IMR-90 (cell line): ENCODE data around the gene PDXDC1. TPM values are rescaled to one million over a fixed set of nuclear protein-coding genes. Genes with fewer than 3 reads are reported as not detected.

ENCODE experiments used
- ATAC-seq: fragments of 200-7000 bp; cut with Tn5 transposase; 2 replicates; pipeline ENCODE4 v1.9.1; 2020; ENCODE audit warnings: low read depth, mild to moderate bottlenecking, moderate library complexity
- BruUV-seq: library from RNA; stranded (reverse); fragments of 400-500 nt; replicated peaks from 2 replicates; lab custom pipeline; 2021; lab: Mats Ljungman, UMichigan
- CTCF ChIA-PET: fragments of 300-600 bp; formaldehyde crosslinking; extraction: SDS; loops from one replicate; lab custom pipeline; 2021; ENCODE audit warnings: antibody characterized with exemption; lab: Yijun Ruan, JAX
- POLR2A ChIA-PET: fragments of 300-600 bp; sonication (Branson Sonifier 250); formaldehyde crosslinking; loops from one replicate; lab custom pipeline; 2022; ENCODE audit warnings: antibody characterized with exemption; ENCODE audit not compliant: unreplicated experiment; lab: Charles Lee
- DNase-seq: peaks from one replicate; pipeline ENCODE4 v3.0.0; 2013
- H2AFZ ChIP-seq: replicated peaks from 2 replicates; pipeline ENCODE3; 2013; ENCODE audit warnings: low read length, mild to moderate bottlenecking; ENCODE audit not compliant: poor library complexity
- H2AK5ac ChIP-seq: 2 replicates; pipeline ENCODE4 v1.6.1; 2013; ENCODE audit warnings: low read depth, low read length, inconsistent platforms
- H2AK9ac ChIP-seq: replicated peaks from 2 replicates; pipeline ENCODE3; 2013; ENCODE audit warnings: mild to moderate bottlenecking, low read depth, low read length, moderate library complexity; ENCODE audit not compliant: poor library complexity
- H2BK120ac ChIP-seq: 2 replicates; pipeline ENCODE4 v1.6.1; 2013; ENCODE audit warnings: low read depth, low read length, inconsistent platforms
- H2BK15ac ChIP-seq: 3 replicates; pipeline ENCODE4 v1.6.1; 2013; ENCODE audit warnings: low read depth, low read length, inconsistent platforms
- H2BK20ac ChIP-seq: 2 replicates; pipeline ENCODE4 v1.6.1; 2013; ENCODE audit warnings: low read depth, mild to moderate bottlenecking, inconsistent platforms, low read length, moderate library complexity
- H2BK5ac ChIP-seq: 2 replicates; pipeline ENCODE4 v1.6.1; 2013; ENCODE audit warnings: mild to moderate bottlenecking, low read depth, low read length, inconsistent platforms; ENCODE audit not compliant: poor library complexity, severe bottlenecking
- H3K14ac ChIP-seq: replicated peaks from 2 replicates; pipeline ENCODE4 v1.6.1; 2013; ENCODE audit warnings: low read depth, low read length, inconsistent platforms
- H3K18ac ChIP-seq: 2 replicates; pipeline ENCODE4 v1.6.1; 2013; ENCODE audit warnings: low read depth, low read length, control low read depth
- H3K23ac ChIP-seq: 2 replicates; pipeline ENCODE4 v1.6.1; 2013; ENCODE audit warnings: low read depth, low read length, inconsistent platforms
- H3K27ac ChIP-seq: 2 replicates; pipeline ENCODE4 v1.5.1; 2013; ENCODE audit warnings: mild to moderate bottlenecking, control low read depth, low read length; ENCODE audit not compliant: insufficient read depth
- H3K27me3 ChIP-seq: 2 replicates; pipeline ENCODE4 v1.6.1; 2013; ENCODE audit warnings: low read length; ENCODE audit not compliant: control insufficient read depth, insufficient read depth
- H3K36me3 ChIP-seq: 2 replicates; pipeline ENCODE4 v1.6.1; 2013; ENCODE audit warnings: low read length, mixed read lengths; ENCODE audit not compliant: control insufficient read depth, insufficient read depth
- H3K4ac ChIP-seq: 2 replicates; pipeline ENCODE4 v1.6.1; 2013; ENCODE audit warnings: low read depth, low read length, inconsistent platforms
- H3K4me1 ChIP-seq: 2 replicates; pipeline ENCODE4 v1.6.1; 2013; ENCODE audit warnings: low read length, mixed read lengths; ENCODE audit not compliant: control insufficient read depth, insufficient read depth
- H3K4me2 ChIP-seq: 2 replicates; pipeline ENCODE4 v1.6.1; 2013; ENCODE audit warnings: low read depth, mild to moderate bottlenecking, control low read depth, low read length, moderate library complexity
- H3K4me3 ChIP-seq: 2 replicates; pipeline ENCODE4 v1.5.1; 2013; ENCODE audit warnings: low read depth, mild to moderate bottlenecking, control low read depth, low read length, moderate library complexity; ENCODE audit not compliant: insufficient read depth
- H3K56ac ChIP-seq: 2 replicates; pipeline ENCODE4 v1.6.1; 2013; ENCODE audit warnings: low read length, inconsistent platforms; ENCODE audit not compliant: insufficient read depth; ENCODE audit errors: extremely low read depth
- H3K79me1 ChIP-seq, 2 experiments: 2 replicates each; pipeline ENCODE4 v1.6.1; 2013; ENCODE audit warnings: low read length in 2 of 2, inconsistent platforms in 1 of 2, low read depth in 1 of 2
- H3K9ac ChIP-seq: 2 replicates; pipeline ENCODE4 v1.6.1; 2013; ENCODE audit warnings: low read depth, low read length, control low read depth
- H3K9me1 ChIP-seq: 2 replicates; pipeline ENCODE4 v1.6.1; 2013; ENCODE audit warnings: low read length, inconsistent platforms; ENCODE audit not compliant: insufficient read depth
- H3K9me3 ChIP-seq: 2 replicates; pipeline ENCODE4 v1.6.1; 2013; ENCODE audit warnings: low read length; ENCODE audit not compliant: control insufficient read depth, insufficient read depth
- H4K20me1 ChIP-seq: 2 replicates; pipeline ENCODE4 v1.6.1; 2013; ENCODE audit warnings: low read length, inconsistent platforms; ENCODE audit not compliant: insufficient read depth
- H4K5ac ChIP-seq: 2 replicates; pipeline ENCODE4 v1.6.1; 2013; ENCODE audit warnings: mild to moderate bottlenecking, low read depth, low read length, control low read depth
- H4K8ac ChIP-seq, 2 experiments: 2 replicates each; pipeline ENCODE4 v1.6.1; 2013; ENCODE audit warnings: low read depth in 2 of 2, low read length in 2 of 2, control low read depth in 1 of 2, inconsistent platforms in 1 of 2
- H4K91ac ChIP-seq: 2 replicates; pipeline ENCODE4 v1.6.1; 2013; ENCODE audit warnings: low read depth, low read length, inconsistent platforms; ENCODE audit not compliant: insufficient read depth
- BHLHE40 ChIP-seq: fragments of 150-350 bp; IDR thresholded peaks from 2 replicates; pipeline ENCODE4 v1.6.1; 2016; ENCODE audit warnings: mild to moderate bottlenecking, low read depth, low read length
- CEBPB ChIP-seq: IDR thresholded peaks from 2 replicates; pipeline ENCODE4 v1.6.1; 2012; ENCODE audit warnings: low read depth, low read length, improper control_type of control experiment
- CHD1 ChIP-seq: IDR thresholded peaks from 2 replicates; pipeline ENCODE4 v1.6.1; 2012; ENCODE audit warnings: low read depth, low read length, improper control_type of control experiment
- FOS ChIP-seq: fragments of 150-350 bp; IDR thresholded peaks from 2 replicates; pipeline ENCODE4 v1.6.1; 2016; ENCODE audit warnings: low read depth, low read length
- MAFK ChIP-seq: IDR thresholded peaks from 2 replicates; pipeline ENCODE4 v1.6.1; 2012; ENCODE audit warnings: low read depth, low read length, improper control_type of control experiment
- MAZ ChIP-seq: IDR thresholded peaks from 2 replicates; pipeline ENCODE4 v1.6.1; 2012; ENCODE audit warnings: low read depth, mild to moderate bottlenecking, low read length, improper control_type of control experiment, moderate library complexity, borderline replicate concordance
- MXI1 ChIP-seq: IDR thresholded peaks from 2 replicates; pipeline ENCODE4 v1.6.1; 2012; ENCODE audit warnings: low read depth, mild to moderate bottlenecking, low read length, moderate library complexity, borderline replicate concordance
- NFE2L2 ChIP-seq: fragments of 150-350 bp; IDR thresholded peaks from 2 replicates; pipeline ENCODE4 v1.6.1; 2016; ENCODE audit warnings: low read depth, mild to moderate bottlenecking, low read length
- POLR2A ChIP-seq: IDR thresholded peaks from 2 replicates; pipeline ENCODE4 v1.6.1; 2012; ENCODE audit warnings: mild to moderate bottlenecking, low read depth, low read length
- RAD21 ChIP-seq: IDR thresholded peaks from 2 replicates; pipeline ENCODE4 v1.6.1; 2012; ENCODE audit warnings: low read length, improper control_type of control experiment
- RCOR1 ChIP-seq: IDR thresholded peaks from 2 replicates; pipeline ENCODE4 v1.6.1; 2012; ENCODE audit warnings: mild to moderate bottlenecking, low read length, improper control_type of control experiment; ENCODE audit not compliant: insufficient replicate concordance
- RFX5 ChIP-seq: IDR thresholded peaks from 2 replicates; pipeline ENCODE4 v1.8.0; 2012; ENCODE audit warnings: low read depth, mild to moderate bottlenecking, low read length, moderate library complexity
- WGBS, 2 experiments: methylation state at CpG; one replicate each; pipeline versions ENCODE4 v1.1.5 to v1.1.7; 2013; ENCODE audit warnings: missing lambda C conversion rate in 2 of 2; ENCODE audit not compliant: insufficient read length in 1 of 2; ENCODE audit errors: extremely low coverage in 2 of 2; 5-methylcytosine and 5-hydroxymethylcytosine counted together
- dilution Hi-C: fragments of 300-500 bp; cut with HindIII; formaldehyde crosslinking; loops from one replicate; pipeline ENCODE4 v1.14.3; 2018; ENCODE audit warnings: low sequenced_read_pairs; ENCODE audit not compliant: unreplicated experiment
- in situ Hi-C: fragments of 300-500 bp; cut with MboI; formaldehyde crosslinking; loops from 3 replicates; pipeline ENCODE4 v1.14.3; 2019; ENCODE audit warnings: low sequenced_read_pairs, inconsistent platforms, mixed read lengths
- intact Hi-C: fragments of 100-400 bp; cut with micrococcal nuclease; formaldehyde crosslinking; loops from 2 replicates; pipeline ENCODE4 v1.10.0; 2022
- polyA plus RNA-seq, 3 experiments: library from polyadenylated mRNA; depleted of rRNA; stranded (reverse); fragments of >200 nt; gene quantifications; 2 replicates each; pipeline ENCODE4 v1.2.3, GENCODE V29; 2012; ENCODE audit warnings: low replicate concordance in 1 of 3
- total RNA-seq: library from RNA; depleted of rRNA; stranded (reverse); fragments of >200 nt; gene quantifications from 2 replicates; pipeline ENCODE4 v1.2.3, GENCODE V29; 2012
- TF ChIP-seq, protein P1 (sequence below): fragments of 150-350 bp; IDR thresholded peaks from 2 replicates; pipeline ENCODE4 v1.6.1; 2017; ENCODE audit warnings: mild to moderate bottlenecking, antibody characterized with exemption, low read length, low read depth
- TF ChIP-seq, protein P2 (sequence below): conservative IDR thresholded peaks from 2 replicates; pipeline ENCODE4 v1.5.1; 2012; ENCODE audit warnings: mild to moderate bottlenecking, low read depth, low read length, improper control_type of control experiment
- TF ChIP-seq, protein P3 (sequence below): fragments of 150-350 bp; IDR thresholded peaks from 2 replicates; pipeline ENCODE4 v1.6.1; 2016; ENCODE audit warnings: low read depth, mild to moderate bottlenecking, low read length, moderate library complexity, borderline replicate concordance

Gene PDXDC1
- total and polyA plus RNA-seq, 2 of the 4 experiments (the other 2 are of a cell fraction), result 68.7 to 117 TPM

DNA sequence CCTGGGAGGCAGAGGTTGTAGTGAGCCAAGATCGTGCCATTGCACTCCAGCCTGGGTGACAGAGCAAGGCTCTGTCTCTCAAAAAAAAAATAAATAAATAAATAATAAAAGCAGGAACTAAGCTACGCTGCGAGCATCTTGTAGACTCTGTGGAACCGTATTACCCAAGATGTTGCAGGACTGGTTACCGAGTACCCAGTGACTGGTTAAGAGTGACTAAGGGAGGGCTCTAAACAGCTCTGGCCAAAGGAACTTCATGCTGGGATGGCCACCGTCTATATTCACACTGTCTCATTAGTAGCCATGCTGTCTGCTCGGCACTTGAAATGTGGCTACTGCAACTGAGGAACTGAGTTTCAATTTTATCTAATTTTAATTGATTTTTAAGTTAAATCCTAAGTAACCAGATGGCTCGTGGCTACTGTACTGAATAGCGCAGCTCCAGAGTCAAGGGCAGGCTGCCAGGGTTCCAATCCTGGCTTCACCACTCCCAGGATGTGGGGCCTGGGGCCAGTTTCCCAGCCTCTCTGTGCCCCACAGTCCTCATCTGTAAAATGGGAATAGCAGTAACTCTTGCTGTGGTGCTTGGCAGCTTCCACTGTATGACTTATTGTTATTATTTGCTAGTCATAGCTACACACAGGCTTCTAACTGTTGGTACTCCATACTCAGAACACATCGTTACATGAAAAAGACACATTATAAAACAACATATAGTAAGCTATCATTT is 78.1 kb downstream of the PDXDC1 start:
- ChIA-PET POLR2A (no interaction called here), CTCF (no interaction called here)
- Histone ChIP-seq H4K8ac (no peak overlapping the region), H2AFZ (no peak overlapping the region), H3K27me3 (no peaks in the 10 kb centered on the region), H4K5ac (no peak overlapping the region), H3K4me3 (no peak overlapping the region), H3K4ac (no peak overlapping the region), H3K27ac (no peak overlapping the region), H3K9me3 (no peaks in the 10 kb centered on the region), H3K23ac (no peak overlapping the region), H3K56ac (no peak overlapping the region), H2BK20ac (no peak overlapping the region), H4K91ac (no peak overlapping the region), H3K9me1 (peaks cover 5% of the 10 kb centered on the region), H3K4me2 (no peak overlapping the region), H3K14ac (no peak overlapping the region), H2BK5ac (no peak overlapping the region), H2BK15ac (no peak overlapping the region), H2BK120ac (no peak overlapping the region), H3K18ac (no peak overlapping the region), H2AK9ac (no peak overlapping the region), H3K9ac (no peak overlapping the region), H3K36me3 (no peaks in the 10 kb centered on the region), H2AK5ac (no peak overlapping the region), H3K4me1 (peaks cover 5% of the 10 kb centered on the region; the same call in 1 of the 2 replicates), H3K79me1 (peaks cover 25 to 64% of the 10 kb centered on the region in 2 experiments), H4K20me1 (peaks cover 12% of the 10 kb centered on the region)
- dilution Hi-C loops, result no loop called here
- ATAC-seq (no peak), DNase-seq (no peak)
- 100% methylated on average over 2 of the region's 10 CpGs; no CpG with 5 or more reads in 1 of the 2 experiments for WGBS, 2 experiments
- intact Hi-C loops, result no loop called here
- TF ChIP-seq MAZ, result no peak
- TF ChIP-seq, protein P1, sequence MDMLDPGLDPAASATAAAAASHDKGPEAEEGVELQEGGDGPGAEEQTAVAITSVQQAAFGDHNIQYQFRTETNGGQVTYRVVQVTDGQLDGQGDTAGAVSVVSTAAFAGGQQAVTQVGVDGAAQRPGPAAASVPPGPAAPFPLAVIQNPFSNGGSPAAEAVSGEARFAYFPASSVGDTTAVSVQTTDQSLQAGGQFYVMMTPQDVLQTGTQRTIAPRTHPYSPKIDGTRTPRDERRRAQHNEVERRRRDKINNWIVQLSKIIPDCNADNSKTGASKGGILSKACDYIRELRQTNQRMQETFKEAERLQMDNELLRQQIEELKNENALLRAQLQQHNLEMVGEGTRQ, result no peak
- TF ChIP-seq, protein P2, sequence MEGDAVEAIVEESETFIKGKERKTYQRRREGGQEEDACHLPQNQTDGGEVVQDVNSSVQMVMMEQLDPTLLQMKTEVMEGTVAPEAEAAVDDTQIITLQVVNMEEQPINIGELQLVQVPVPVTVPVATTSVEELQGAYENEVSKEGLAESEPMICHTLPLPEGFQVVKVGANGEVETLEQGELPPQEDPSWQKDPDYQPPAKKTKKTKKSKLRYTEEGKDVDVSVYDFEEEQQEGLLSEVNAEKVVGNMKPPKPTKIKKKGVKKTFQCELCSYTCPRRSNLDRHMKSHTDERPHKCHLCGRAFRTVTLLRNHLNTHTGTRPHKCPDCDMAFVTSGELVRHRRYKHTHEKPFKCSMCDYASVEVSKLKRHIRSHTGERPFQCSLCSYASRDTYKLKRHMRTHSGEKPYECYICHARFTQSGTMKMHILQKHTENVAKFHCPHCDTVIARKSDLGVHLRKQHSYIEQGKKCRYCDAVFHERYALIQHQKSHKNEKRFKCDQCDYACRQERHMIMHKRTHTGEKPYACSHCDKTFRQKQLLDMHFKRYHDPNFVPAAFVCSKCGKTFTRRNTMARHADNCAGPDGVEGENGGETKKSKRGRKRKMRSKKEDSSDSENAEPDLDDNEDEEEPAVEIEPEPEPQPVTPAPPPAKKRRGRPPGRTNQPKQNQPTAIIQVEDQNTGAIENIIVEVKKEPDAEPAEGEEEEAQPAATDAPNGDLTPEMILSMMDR, result no peak
- no peak for TF ChIP-seq BHLHE40
- no peak for TF ChIP-seq NFE2L2
- no peak for TF ChIP-seq MXI1
- TF ChIP-seq FOS, result no peak
- TF ChIP-seq RCOR1, result no peak
- TF ChIP-seq RFX5, result no peak
- no peak for TF ChIP-seq MAFK
- no peak for TF ChIP-seq CHD1
- TF ChIP-seq CEBPB, result no peak
- TF ChIP-seq, protein P3, sequence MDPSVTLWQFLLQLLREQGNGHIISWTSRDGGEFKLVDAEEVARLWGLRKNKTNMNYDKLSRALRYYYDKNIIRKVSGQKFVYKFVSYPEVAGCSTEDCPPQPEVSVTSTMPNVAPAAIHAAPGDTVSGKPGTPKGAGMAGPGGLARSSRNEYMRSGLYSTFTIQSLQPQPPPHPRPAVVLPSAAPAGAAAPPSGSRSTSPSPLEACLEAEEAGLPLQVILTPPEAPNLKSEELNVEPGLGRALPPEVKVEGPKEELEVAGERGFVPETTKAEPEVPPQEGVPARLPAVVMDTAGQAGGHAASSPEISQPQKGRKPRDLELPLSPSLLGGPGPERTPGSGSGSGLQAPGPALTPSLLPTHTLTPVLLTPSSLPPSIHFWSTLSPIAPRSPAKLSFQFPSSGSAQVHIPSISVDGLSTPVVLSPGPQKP, result no peak
- TF ChIP-seq RAD21, result no peak
- TF ChIP-seq POLR2A, result no peak
- no TSS peak for BruUV-seq
- in situ Hi-C loops, result no loop called here
